SJSA1 (cell line): ENCODE measurements around the gene TACR2. TPM values are rescaled to one million over a fixed set of nuclear protein-coding genes. Genes with fewer than 3 reads are reported as not detected.

ENCODE experiments used
- DNase-seq, 2 experiments: peaks; one replicate each; pipeline ENCODE4 v3.0.0-alpha.2; 2015 to 2020; ENCODE audit warnings: low spot score in 2 of 2, low read depth in 1 of 2
- H3K27ac ChIP-seq: fragments of 250-450 bp; sonication (Bioruptor Pico); 2 replicates; pipeline ENCODE4 v1.5.1; 2020; ENCODE audit warnings: mild to moderate bottlenecking, moderate library complexity
- H3K27me3 ChIP-seq: fragments of 250-450 bp; sonication (Bioruptor Pico); replicated peaks from 2 replicates; pipeline ENCODE4 v1.5.1; 2020; ENCODE audit warnings: mild to moderate bottlenecking, moderate library complexity
- H3K36me3 ChIP-seq: fragments of 250-450 bp; sonication (Bioruptor Pico); 2 replicates; pipeline ENCODE4 v1.5.1; 2020; ENCODE audit warnings: mild to moderate bottlenecking
- H3K4me1 ChIP-seq: fragments of 250-450 bp; sonication (Bioruptor Pico); replicated peaks from 2 replicates; pipeline ENCODE4 v1.6.1; 2021; ENCODE audit warnings: mild to moderate bottlenecking
- H3K4me3 ChIP-seq: fragments of 250-450 bp; sonication (Bioruptor Pico); 2 replicates; pipeline ENCODE4 v1.5.1; 2020; ENCODE audit warnings: mild to moderate bottlenecking
- H3K9me3 ChIP-seq: fragments of 250-450 bp; sonication (Bioruptor Pico); replicated peaks from 2 replicates; pipeline ENCODE4 v1.5.1; 2020; ENCODE audit warnings: mild to moderate bottlenecking
- total RNA-seq: library from RNA; depleted of rRNA; stranded (reverse); fragments of >200 nt; shearing (Covaris generic); gene quantifications from 2 replicates; pipeline ENCODE4 v1.2.3, GENCODE V29; 2014; rRNA removed

Gene TACR2
- total RNA-seq, 1 experiment from 2014 or later, result not detected

DNA sequence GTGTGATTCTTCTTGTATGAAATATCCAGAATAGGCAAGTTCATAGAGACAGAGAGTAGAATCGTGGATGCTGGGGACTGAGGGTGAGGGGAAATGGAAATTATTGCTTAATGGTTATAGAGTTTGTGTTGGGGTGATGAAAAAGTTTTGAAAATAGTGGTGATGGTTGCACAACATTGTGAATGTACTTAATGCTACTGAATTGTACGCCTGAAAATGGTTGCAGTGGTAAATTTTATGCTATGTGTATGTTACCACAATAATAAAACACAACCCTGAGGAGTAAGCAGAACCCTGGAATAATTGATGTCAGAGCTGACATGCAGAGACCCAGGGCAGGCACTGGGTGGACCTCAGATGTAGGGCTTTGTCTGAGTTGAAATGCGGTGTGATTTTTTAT lies 57.6 kb downstream of the TACR2 start:
- H3K36me3 ChIP-seq, result peaks cover 33% of the 10 kb centered on the region
- H3K4me3 ChIP-seq, result no peak overlapping the region
- H3K27me3 ChIP-seq, result no peaks in the 10 kb centered on the region
- no peaks in the 10 kb centered on the region for H3K9me3 ChIP-seq
- DNase-seq, result no peak
- no peak overlapping the region for H3K27ac ChIP-seq
- H3K4me1 ChIP-seq, result peaks cover 42% of the 10 kb centered on the region

DNA sequence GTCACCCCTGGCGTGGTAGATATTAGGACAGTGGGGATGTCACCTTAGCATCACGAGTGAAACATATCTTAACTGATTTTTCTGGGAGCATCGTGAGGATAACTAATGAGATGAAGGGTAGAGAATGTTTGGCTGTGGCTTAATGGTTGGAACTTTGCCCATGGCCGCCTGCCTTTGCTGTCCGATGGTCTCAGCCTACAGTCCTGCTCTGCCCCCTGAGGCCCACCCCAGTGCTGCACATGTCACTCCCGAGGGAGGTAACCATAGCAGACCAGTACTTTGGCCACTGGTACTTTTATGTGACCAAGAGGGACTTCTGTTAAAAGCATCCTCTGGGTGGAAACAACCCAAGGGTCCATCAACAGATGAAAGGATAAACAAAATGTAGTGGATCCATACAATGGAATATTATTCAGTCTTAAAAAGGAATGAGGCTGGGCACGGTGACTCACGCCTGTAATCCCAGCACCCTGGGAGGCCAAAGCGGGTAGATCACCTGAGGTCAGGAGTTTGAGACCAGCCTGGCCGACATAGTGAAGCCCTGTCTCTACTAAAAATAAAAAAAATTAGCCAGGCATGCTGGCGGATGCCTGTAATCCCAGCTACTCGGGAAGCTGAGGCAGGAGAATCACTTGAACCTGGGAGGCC lies 58.4 kb downstream of the TACR2 start:
- no peak for DNase-seq
- Histone ChIP-seq H3K27ac (no peak overlapping the region), H3K4me1 (peaks cover 49% of the 10 kb centered on the region), H3K27me3 (no peaks in the 10 kb centered on the region), H3K36me3 (peaks cover 31% of the 10 kb centered on the region), H3K9me3 (no peaks in the 10 kb centered on the region), H3K4me3 (no peak overlapping the region)

GRCh38 chr10:69356187-69356586 lies 60.5 kb downstream of the TACR2 start:
- H3K4me1 ChIP-seq, result peaks cover 44% of the 10 kb centered on the region
- no peak for DNase-seq

DNA sequence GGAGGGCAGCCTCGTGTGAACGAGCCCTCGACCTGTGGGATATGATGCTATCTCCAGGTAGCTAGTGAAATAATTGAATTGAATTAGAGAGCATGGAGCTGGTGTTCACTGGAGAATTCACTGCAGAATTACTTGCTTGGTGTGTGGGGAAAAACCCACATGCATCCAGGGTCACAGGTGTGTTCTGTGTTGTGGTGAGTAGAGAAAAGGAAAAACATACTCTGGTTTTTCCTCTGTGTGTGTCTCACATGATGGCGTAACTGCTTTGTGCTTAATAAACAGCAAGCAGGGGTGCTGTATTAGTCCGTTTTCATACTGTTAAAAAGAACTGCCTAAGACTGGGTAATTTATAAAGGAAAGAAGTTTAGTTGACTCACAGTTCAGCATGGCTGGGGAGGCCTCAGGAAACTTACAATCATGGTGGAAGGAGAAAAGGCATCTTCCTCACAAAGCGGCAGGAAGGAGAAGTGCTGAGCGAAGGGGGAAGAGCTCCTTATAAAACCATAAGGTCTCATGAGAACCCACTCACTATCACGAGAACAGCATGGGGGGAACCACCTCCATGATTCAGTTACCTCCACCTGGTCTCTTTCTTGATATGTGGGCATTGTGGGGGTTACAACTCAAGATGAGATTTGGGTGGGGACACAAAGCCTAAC lies 62.6 kb downstream of the TACR2 start:
- DNase-seq, result no peak
- Histone ChIP-seq H3K4me3 (no peak overlapping the region), H3K4me1 (peaks cover 33% of the 10 kb centered on the region), H3K27ac (no peak overlapping the region), H3K27me3 (no peaks in the 10 kb centered on the region), H3K9me3 (no peaks in the 10 kb centered on the region), H3K36me3 (peaks cover 14% of the 10 kb centered on the region)

More at GRCh38 chr10:69356187-69356586, 60.5 kb downstream of the TACR2 start:
- H3K9me3 ChIP-seq, result no peaks in the 10 kb centered on the region
- no peak overlapping the region for H3K4me3 ChIP-seq
- H3K36me3 ChIP-seq, result peaks cover 13% of the 10 kb centered on the region
- H3K27ac ChIP-seq, result no peak overlapping the region
- H3K27me3 ChIP-seq, result no peaks in the 10 kb centered on the region

Other genes with a start within 250 kb of the TACR2 start
- gene SUPV3L1, start 236.7 kb downstream of the TACR2 start, total RNA-seq, result 22.0 and 26.1 TPM in 2 replicates
- gene HKDC1, start 196.6 kb downstream of the TACR2 start, total RNA-seq, result 0.06 and 0.50 TPM in 2 replicates
- gene HK1, start 138.4 kb downstream of the TACR2 start, total RNA-seq, result 50.0 and 53.1 TPM in 2 replicates
- gene TSPAN15, start 34.5 kb upstream of the TACR2 start, total RNA-seq, result 6.3 and 7.8 TPM in 2 replicates
- not detected in 2 replicates for gene NEUROG3, start 156.5 kb upstream of the TACR2 start, total RNA-seq
- 0.16 TPM in 1 of 2 replicates, not detected in the other for gene FAM241B, start 213.3 kb upstream of the TACR2 start, total RNA-seq